AG10803 (cell line): ENCODE data around the gene ETNK1.
"Not testable (repeated sequence)": the region's sequence is repeated elsewhere in the genome, so short reads cannot be mapped to it uniquely, and the experiment has no call there.

Experiments used
- DNase-seq: peaks from one replicate; pipeline ENCODE4 v3.0.0; 2010; ENCODE audit warnings: low read depth
- H3K4me3 ChIP-seq: 2 replicates; pipeline ENCODE4 v1.5.1; 2011; ENCODE audit warnings: mild to moderate bottlenecking, low read length, control low read depth
- TF ChIP-seq, protein P1 (sequence below): conservative IDR thresholded peaks from 2 replicates; pipeline ENCODE4 v1.5.1; 2011; ENCODE audit warnings: mild to moderate bottlenecking, low read length, control low read depth, inconsistent platforms

ETNK1 gene

DNA sequence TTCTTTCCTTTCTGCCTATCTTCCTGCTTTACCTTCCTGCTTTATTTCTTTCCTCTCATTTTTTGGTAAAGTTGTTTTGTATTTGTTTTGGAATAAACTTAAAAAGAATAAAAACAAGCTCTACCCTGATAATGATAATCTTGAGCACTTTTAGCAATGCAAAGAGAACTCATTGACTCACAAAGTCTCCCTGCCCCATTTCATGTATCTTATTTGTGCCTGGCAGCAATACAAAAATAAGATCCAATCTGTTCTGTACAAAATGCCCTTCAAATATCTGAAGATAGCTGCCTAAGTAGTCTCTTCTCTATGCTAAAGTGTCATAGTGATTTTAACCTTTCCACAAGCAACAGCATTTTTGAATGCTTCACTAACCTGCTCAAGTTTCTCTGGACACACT lies 31.1 kb upstream of the ETNK1 start:
- H3K4me3 ChIP-seq, result no peak overlapping the region
- DNase-seq, result no peak
- TF ChIP-seq, protein P1, sequence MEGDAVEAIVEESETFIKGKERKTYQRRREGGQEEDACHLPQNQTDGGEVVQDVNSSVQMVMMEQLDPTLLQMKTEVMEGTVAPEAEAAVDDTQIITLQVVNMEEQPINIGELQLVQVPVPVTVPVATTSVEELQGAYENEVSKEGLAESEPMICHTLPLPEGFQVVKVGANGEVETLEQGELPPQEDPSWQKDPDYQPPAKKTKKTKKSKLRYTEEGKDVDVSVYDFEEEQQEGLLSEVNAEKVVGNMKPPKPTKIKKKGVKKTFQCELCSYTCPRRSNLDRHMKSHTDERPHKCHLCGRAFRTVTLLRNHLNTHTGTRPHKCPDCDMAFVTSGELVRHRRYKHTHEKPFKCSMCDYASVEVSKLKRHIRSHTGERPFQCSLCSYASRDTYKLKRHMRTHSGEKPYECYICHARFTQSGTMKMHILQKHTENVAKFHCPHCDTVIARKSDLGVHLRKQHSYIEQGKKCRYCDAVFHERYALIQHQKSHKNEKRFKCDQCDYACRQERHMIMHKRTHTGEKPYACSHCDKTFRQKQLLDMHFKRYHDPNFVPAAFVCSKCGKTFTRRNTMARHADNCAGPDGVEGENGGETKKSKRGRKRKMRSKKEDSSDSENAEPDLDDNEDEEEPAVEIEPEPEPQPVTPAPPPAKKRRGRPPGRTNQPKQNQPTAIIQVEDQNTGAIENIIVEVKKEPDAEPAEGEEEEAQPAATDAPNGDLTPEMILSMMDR, result no peak

- DNase-seq, H3K4me3 ChIP-seq: not testable (repeated sequence)
Observed at GRCh38 chr12:22597539-22597938, 27.4 kb upstream of the ETNK1 start.

DNA sequence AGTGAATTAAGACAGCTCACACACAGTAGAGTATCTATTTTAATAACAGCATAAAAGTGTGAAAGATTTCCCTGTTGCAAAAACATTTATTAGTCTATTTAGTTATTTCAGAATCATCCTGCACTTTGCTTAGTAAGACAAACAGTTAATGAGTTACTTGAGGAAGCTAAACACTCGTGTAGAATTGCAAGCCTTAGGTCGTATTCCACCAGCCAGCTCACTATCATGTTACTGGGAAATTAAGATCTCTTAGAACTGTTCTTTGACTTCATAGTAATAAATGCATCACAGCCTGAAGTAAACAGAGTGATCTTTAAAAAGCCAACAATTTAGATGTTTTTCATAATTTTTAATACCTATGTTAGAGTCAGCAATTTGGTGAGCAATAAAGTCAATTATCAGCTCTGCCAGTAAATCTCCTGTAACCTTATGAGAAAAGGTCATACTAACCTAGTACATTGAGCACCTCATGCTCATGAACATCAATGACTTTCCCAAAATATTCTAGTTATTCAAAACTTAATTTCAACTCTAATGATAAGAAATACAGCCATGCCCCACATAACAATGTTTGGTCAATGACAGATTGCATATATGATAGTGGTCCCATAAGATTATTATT lies 26.7 kb upstream of the ETNK1 start:
- TF ChIP-seq, protein P1, result no peak
- H3K4me3 ChIP-seq, result no peak overlapping the region
- no peak for DNase-seq

DNA sequence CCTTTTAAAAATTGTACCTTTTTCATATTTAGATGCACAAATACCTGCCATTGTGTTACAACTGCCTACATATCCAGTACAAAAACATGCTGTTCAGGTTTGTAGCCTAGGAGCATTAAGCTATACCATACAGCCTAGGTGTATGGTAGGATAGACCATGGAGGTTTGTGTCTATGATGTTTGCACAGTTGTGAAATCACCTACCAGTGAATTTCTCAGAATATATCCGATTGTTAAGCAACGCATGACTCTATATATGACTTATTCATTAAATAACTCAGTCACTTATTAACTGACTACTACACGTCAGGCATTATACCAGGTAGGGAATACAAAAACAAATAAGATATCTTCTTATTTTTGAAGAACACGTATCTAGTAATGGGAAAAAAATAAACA lies 26.2 kb upstream of the ETNK1 start:
- DNase-seq, result no peak
- TF ChIP-seq, protein P1, result no peak
- no peak overlapping the region for H3K4me3 ChIP-seq

GRCh38 chr12:22600181-22600580 lies 24.8 kb upstream of the ETNK1 start:
- no peak overlapping the region for H3K4me3 ChIP-seq
- TF ChIP-seq, protein P1, result no peak
- DNase-seq, result no peak

DNA sequence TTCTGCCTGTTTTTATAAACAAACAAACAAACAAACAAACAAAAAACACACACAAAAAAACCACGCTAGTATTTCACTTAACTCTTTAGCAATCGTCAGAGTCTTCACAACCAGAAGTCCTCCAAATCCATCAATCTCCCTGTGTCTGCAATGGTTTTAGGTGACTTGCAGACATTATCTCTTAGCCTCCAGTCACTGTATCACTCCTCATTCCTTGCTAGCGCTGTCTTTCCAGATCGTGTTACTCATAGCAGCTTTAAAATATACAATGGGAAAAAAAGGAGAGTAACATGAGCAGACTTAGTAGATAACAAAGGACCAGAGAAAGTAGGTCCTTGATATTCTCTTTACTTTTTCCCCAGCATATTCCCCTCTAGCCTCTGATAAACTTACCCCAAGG lies 15.5 kb upstream of the ETNK1 start:
- TF ChIP-seq, protein P1, result no peak
- DNase-seq, result no peak
- no peak overlapping the region for H3K4me3 ChIP-seq

DNA sequence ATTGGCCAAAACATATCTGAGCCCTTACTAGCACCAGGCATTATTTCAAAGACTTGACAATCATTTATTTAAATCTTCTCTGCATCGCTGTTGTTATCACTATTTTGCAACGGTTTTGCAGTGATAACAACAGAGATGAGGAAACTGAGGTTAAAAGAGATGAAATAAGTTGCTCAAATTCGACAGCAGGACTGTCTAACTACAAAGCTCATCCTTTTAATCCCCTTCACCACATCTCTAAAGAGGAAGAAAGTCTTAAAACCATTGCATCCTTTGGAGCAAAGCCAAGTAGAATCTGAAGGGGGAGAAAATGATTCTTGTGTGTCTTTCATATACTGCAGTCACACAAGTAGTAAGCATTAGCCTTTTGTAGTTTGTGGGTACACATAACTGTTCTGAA lies 14.8 kb upstream of the ETNK1 start:
- no peak for DNase-seq

DNA sequence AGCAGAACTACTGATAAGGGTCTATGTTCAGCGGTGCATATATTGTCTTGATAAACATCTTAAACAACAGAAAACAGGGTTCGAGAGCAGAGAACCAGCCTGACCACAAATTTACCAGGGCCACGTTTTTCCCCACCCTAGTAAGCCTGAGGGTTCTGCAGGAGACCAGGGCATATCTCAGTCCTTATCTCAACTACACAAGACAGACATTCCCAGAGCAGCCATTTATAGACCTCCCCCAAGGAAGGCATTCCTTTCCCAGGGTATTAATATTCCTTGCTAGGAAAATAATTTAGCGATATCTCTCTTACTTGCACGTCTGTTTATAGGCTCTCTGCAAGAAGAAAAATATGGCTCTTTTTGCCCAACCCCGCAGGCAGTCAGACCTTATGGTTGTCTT lies 12.1 kb upstream of the ETNK1 start:
- not testable (repeated sequence) for H3K4me3 ChIP-seq, DNase-seq

More for the DNA sequence above, 14.8 kb upstream of the ETNK1 start:
- TF ChIP-seq, protein P1, result no peak
- no peak overlapping the region for H3K4me3 ChIP-seq
